Subcutaneous adipose tissue (tissue), 4 donors: ENCODE measurements around the gene YPEL4. TPM values are rescaled to one million over a fixed set of nuclear protein-coding genes. Genes with fewer than 3 reads are reported as not detected.

Experiments used
- CTCF ChIP-seq: fragments of 450-650 bp; IDR thresholded peaks from one replicate; pipeline ENCODE4 v1.5.1; 2016; ENCODE audit warnings: low read depth, mild to moderate bottlenecking, control low read depth, antibody characterized with exemption, moderate library complexity
- total RNA-seq, 4 donors: library from RNA; depleted of rRNA; stranded (reverse); fragments of >200 nt; gene quantifications; one replicate each; pipeline ENCODE4 v1.1.0, GENCODE V29; 2016

Gene YPEL4
- total RNA-seq, 4 donors from 2014 or later, result 0.33 to 4.1 (median 2.2) TPM

- no peak for TF ChIP-seq CTCF
Measured at GRCh38 chr11:57641011-57641807, 8.5 kb downstream of the YPEL4 start.

GRCh38 chr11:57640068-57640800 is 9.5 kb downstream of the YPEL4 start:
- no peak for TF ChIP-seq CTCF

- TF ChIP-seq CTCF, result no peak
Measured at GRCh38 chr11:57639321-57640067, 10.2 kb downstream of the YPEL4 start.

GRCh38 chr11:57638811-57639320 is 10.8 kb downstream of the YPEL4 start:
- no peak for TF ChIP-seq CTCF

- TF ChIP-seq CTCF, result no peak
Measured at GRCh38 chr11:57638005-57638781, 11.5 kb downstream of the YPEL4 start.

GRCh38 chr11:57637626-57638004 is 12.1 kb downstream of the YPEL4 start:
- no peak for TF ChIP-seq CTCF
